Activated T-cell treated with anti-CD3 and anti-CD28 coated beads for 1 hour (primary cell): ENCODE measurements around the gene CES4A.
"Not testable (repeated sequence)": the region's sequence is repeated elsewhere in the genome, so short reads cannot be mapped to it uniquely, and the experiment has no call there.

Experiments used
- DNase-seq: peaks from one replicate; pipeline ENCODE4 v3.0.0-alpha.2; 2020; ENCODE audit warnings: low read depth

CES4A gene

GRCh38 chr16:66991545-66992077, 3.2 kb downstream of the CES4A start:
- DNase-seq: no peak

GRCh38 chr16:66993558-66993957, 5.2 kb downstream of the CES4A start:
- DNase-seq: not testable (repeated sequence)

- no peak for DNase-seq
Measured at GRCh38 chr16:66996324-66996982, 8.1 kb downstream of the CES4A start.

- no peak for DNase-seq
Measured at GRCh38 chr16:66996983-66997358, 8.6 kb downstream of the CES4A start.

GRCh38 chr16:67000384-67001351, 12.3 kb downstream of the CES4A start:
- DNase-seq: peak; percentile 39

- no peak for DNase-seq
Measured at GRCh38 chr16:67001726-67002125, 13.3 kb downstream of the CES4A start.

- no peak for DNase-seq
Measured at GRCh38 chr16:67006930-67007658, 18.7 kb downstream of the CES4A start.

- DNase-seq: no peak
Measured at GRCh38 chr16:67009158-67009557, 20.8 kb downstream of the CES4A start.

GRCh38 chr16:67011274-67011673, 22.9 kb downstream of the CES4A start:
- no peak for DNase-seq

GRCh38 chr16:67013233-67013822, 24.9 kb downstream of the CES4A start:
- DNase-seq: no peak

- DNase-seq: peak; percentile 54
Measured at GRCh38 chr16:67013823-67014633, 25.6 kb downstream of the CES4A start.

- DNase-seq: no peak
Measured at GRCh38 chr16:67014634-67015312, 26.4 kb downstream of the CES4A start.

GRCh38 chr16:67015313-67015731, 26.9 kb downstream of the CES4A start:
- DNase-seq: no peak

GRCh38 chr16:67016143-67016542, 27.8 kb downstream of the CES4A start:
- DNase-seq: no peak

- no peak for DNase-seq
Measured at GRCh38 chr16:67016681-67017420, 28.5 kb downstream of the CES4A start.

GRCh38 chr16:67017421-67017750, 29.0 kb downstream of the CES4A start:
- no peak for DNase-seq

GRCh38 chr16:67017810-67018488, 29.6 kb downstream of the CES4A start:
- peak; percentile 76 for DNase-seq

- DNase-seq: no peak
Measured at GRCh38 chr16:67019171-67019570, 30.8 kb downstream of the CES4A start.

GRCh38 chr16:67021321-67021720, 32.9 kb downstream of the CES4A start:
- DNase-seq: no peak
